ENCODE measurements around the gene SLC40A1.

The SLC40A1 gene

GRCh38 chr2:189514104-189514503 lies 66.5 kb downstream of the SLC40A1 start:
- DNase-seq, result no peak

GRCh38 chr2:189512879-189513278 lies 67.7 kb downstream of the SLC40A1 start:
- DNase-seq, result no peak

GRCh38 chr2:189511960-189512319 lies 68.6 kb downstream of the SLC40A1 start:
- DNase-seq, result no peak

GRCh38 chr2:189511210-189511959 lies 69.2 kb downstream of the SLC40A1 start:
- no peak for DNase-seq
